ENCODE measurements around the gene FNDC3B.

FNDC3B gene

DNA sequence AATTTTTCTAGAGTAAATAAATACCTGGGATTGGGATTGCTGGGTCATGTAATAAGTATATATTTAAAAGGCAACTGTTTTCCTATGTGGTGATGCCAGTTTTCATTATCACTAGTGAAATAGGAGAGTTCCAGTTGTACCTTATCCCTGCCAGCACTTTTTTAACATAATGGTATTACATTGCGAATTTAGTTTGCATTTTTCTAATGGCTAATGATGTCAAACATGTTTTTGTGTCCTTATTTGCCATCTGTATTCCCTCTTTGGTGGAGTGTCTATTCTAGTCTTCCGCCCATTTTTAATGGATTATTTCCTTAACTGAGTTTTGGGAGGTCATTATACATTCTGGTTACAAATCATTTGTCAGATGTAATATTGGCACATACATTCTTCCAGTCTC, 320.6 kb downstream of the FNDC3B start:
- no CpG with 5 or more reads among the region's 2 CpGs for WGBS, 2 donors (ENCODE audit: extremely low coverage in 2 of 2, insufficient read length in 2 of 2, insufficient replicate concordance in 1 of 2)
- no peak overlapping the region for H4K8ac ChIP-seq (ENCODE audit: low read depth, low read length)
- no peaks in the 10 kb centered on the region for H3K27me3 ChIP-seq (ENCODE audit: control insufficient read depth in 3 of 3, insufficient read depth in 3 of 3, low read depth in 1 of 3, low read length in 3 of 3)
- H2BK12ac ChIP-seq (ENCODE audit: low read length) = no peak overlapping the region
- H2BK5ac ChIP-seq (ENCODE audit: low read length) = no peak overlapping the region
- H3K9me3 ChIP-seq (replicated peaks in 1 of 2; ENCODE audit: control insufficient read depth in 2 of 2, insufficient read depth in 1 of 2, low read depth in 1 of 2, low read length in 2 of 2) = no peaks in the 10 kb centered on the region
- H3K36me3 ChIP-seq (replicated peaks in 1 of 2; ENCODE audit: control insufficient read depth in 2 of 2, insufficient read depth in 2 of 2, low read length in 2 of 2) = peaks cover 9 to 82% of the 10 kb centered on the region in 2 donors
- no peak overlapping the region for H3K9ac ChIP-seq (ENCODE audit: low read depth, low read length, poor library complexity)
- DNase-seq (ENCODE audit: low spot score) = no peak
- H4K91ac ChIP-seq (ENCODE audit: low read depth, low read length, poor library complexity) = no peak overlapping the region
- no peak overlapping the region for H3K4me3 ChIP-seq (ENCODE audit: low read length in 2 of 2)
- no peak overlapping the region for H2BK120ac ChIP-seq (ENCODE audit: low read depth, low read length)
- H3K18ac ChIP-seq (ENCODE audit: low read length) = no peak overlapping the region
- no peak overlapping the region for H3K4ac ChIP-seq (ENCODE audit: low read length)
- no peak overlapping the region for H2BK15ac ChIP-seq (ENCODE audit: low read length)
- H2AFZ ChIP-seq (ENCODE audit: low read length) = no peak overlapping the region
- H3K4me1 ChIP-seq (ENCODE audit: control insufficient read depth in 2 of 2, insufficient read depth in 1 of 2, low read depth in 1 of 2, low read length in 2 of 2) = no peaks in the 10 kb centered on the region
- H3K14ac ChIP-seq (ENCODE audit: low read length) = no peak overlapping the region
- no peak overlapping the region for H3K4me2 ChIP-seq (ENCODE audit: insufficient read depth, low read length, poor library complexity, severe bottlenecking)
- no peaks in the 10 kb centered on the region for H3K79me1 ChIP-seq (ENCODE audit: low read depth, low read length)
- no peak overlapping the region for H3K23ac ChIP-seq (ENCODE audit: low read depth, low read length, poor library complexity)
- H2AK5ac ChIP-seq (ENCODE audit: low read depth, low read length) = no peak overlapping the region
- no peak overlapping the region for H3K27ac ChIP-seq (replicated peaks; ENCODE audit: low read length)

DNA sequence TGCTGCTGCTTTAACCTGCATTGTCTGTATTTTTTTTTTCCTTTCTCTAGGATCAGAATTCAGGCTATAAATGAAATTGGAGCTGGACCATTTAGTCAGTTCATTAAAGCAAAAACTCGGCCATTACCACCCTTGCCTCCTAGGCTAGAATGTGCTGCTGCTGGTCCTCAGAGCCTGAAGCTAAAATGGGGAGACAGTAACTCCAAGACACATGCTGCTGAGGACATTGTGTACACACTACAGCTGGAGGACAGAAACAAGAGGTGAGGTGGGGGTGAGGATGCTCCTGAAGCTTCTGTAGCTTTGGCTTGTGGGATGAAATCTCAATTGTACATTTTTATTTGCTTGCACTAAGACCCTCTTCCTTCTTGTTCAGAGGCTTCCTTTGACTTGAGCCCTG, 323.2 kb downstream of the FNDC3B start:
- WGBS, 2 donors (ENCODE audit: extremely low coverage in 2 of 2, insufficient read length in 2 of 2, insufficient replicate concordance in 1 of 2) = no CpG with 5 or more reads among the region's 1 CpG
- H3K9me3 ChIP-seq (replicated peaks in 1 of 2; ENCODE audit: control insufficient read depth in 2 of 2, insufficient read depth in 1 of 2, low read depth in 1 of 2, low read length in 2 of 2) = no peaks in the 10 kb centered on the region
- H3K14ac ChIP-seq (ENCODE audit: low read length) = no peak overlapping the region
- H3K4me3 ChIP-seq (ENCODE audit: low read length in 2 of 2) = no peak overlapping the region
- H2AFZ ChIP-seq (ENCODE audit: low read length) = no peak overlapping the region
- no peak overlapping the region for H3K4ac ChIP-seq (ENCODE audit: low read length)
- no peak overlapping the region for H2BK120ac ChIP-seq (ENCODE audit: low read depth, low read length)
- no peak overlapping the region for H2BK5ac ChIP-seq (ENCODE audit: low read length)
- no peak for DNase-seq (ENCODE audit: low spot score)
- no peak overlapping the region for H3K18ac ChIP-seq (ENCODE audit: low read length)
- H3K79me1 ChIP-seq (ENCODE audit: low read depth, low read length) = no peaks in the 10 kb centered on the region
- H3K4me1 ChIP-seq (ENCODE audit: control insufficient read depth in 2 of 2, insufficient read depth in 1 of 2, low read depth in 1 of 2, low read length in 2 of 2) = no peaks in the 10 kb centered on the region
- H3K36me3 ChIP-seq (replicated peaks in 1 of 2; ENCODE audit: control insufficient read depth in 2 of 2, insufficient read depth in 2 of 2, low read length in 2 of 2) = peaks cover 12 to 82% of the 10 kb centered on the region in 2 donors
- H2BK12ac ChIP-seq (ENCODE audit: low read length) = no peak overlapping the region
- H3K27me3 ChIP-seq (ENCODE audit: control insufficient read depth in 3 of 3, insufficient read depth in 3 of 3, low read depth in 1 of 3, low read length in 3 of 3) = no peaks in the 10 kb centered on the region
- no peak overlapping the region for H4K8ac ChIP-seq (ENCODE audit: low read depth, low read length)
- H2AK5ac ChIP-seq (ENCODE audit: low read depth, low read length) = no peak overlapping the region
- no peak overlapping the region for H4K91ac ChIP-seq (ENCODE audit: low read depth, low read length, poor library complexity)
- no peak overlapping the region for H3K4me2 ChIP-seq (ENCODE audit: insufficient read depth, low read length, poor library complexity, severe bottlenecking)
- no peak overlapping the region for H3K27ac ChIP-seq (replicated peaks; ENCODE audit: low read length)
- no peak overlapping the region for H3K9ac ChIP-seq (ENCODE audit: low read depth, low read length, poor library complexity)
- no peak overlapping the region for H3K23ac ChIP-seq (ENCODE audit: low read depth, low read length, poor library complexity)
- no peak overlapping the region for H2BK15ac ChIP-seq (ENCODE audit: low read length)

DNA sequence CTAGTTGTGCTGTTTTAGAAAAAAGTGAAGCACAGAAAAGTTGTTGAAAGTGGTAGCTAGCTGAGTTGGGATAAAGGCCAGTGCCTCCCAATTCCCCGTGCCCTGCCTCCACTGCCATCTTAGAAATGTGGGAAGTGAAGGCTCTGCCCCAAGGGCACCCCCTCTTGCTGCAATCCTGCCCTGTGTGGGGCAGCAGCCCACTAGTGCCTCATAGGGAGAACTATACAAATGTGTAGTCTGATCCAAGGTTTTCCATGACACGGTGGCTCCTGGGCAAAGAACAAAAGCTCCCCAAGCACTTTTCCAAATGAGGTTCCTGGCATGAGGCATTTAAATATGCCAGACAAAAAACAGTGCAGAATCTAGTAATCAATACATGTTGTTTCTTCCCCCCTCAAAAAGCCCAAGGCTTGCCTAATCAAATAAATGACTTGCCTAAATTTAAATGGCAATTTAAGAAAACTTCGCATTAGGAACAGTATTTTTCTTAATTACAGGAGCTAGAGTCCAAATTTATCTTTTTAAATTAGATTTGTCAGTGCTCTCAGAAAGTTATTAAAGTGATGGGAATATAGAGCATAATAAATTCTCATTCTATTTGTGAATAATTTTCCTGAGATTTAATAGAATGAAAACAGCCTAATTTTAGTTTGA, 325.1 kb downstream of the FNDC3B start:
- H2BK120ac ChIP-seq (ENCODE audit: low read depth, low read length) = no peak overlapping the region
- H3K4me1 ChIP-seq (ENCODE audit: control insufficient read depth in 2 of 2, insufficient read depth in 1 of 2, low read depth in 1 of 2, low read length in 2 of 2) = no peaks in the 10 kb centered on the region
- no CpG with 5 or more reads among the region's 3 CpGs for WGBS, 2 donors (ENCODE audit: extremely low coverage in 2 of 2, insufficient read length in 2 of 2, insufficient replicate concordance in 1 of 2)
- H4K8ac ChIP-seq (ENCODE audit: low read depth, low read length) = no peak overlapping the region
- H3K14ac ChIP-seq (ENCODE audit: low read length) = no peak overlapping the region
- H3K36me3 ChIP-seq (replicated peaks in 1 of 2; ENCODE audit: control insufficient read depth in 2 of 2, insufficient read depth in 2 of 2, low read length in 2 of 2) = peaks cover 11 to 89% of the 10 kb centered on the region in 2 donors
- no peak overlapping the region for H2AK5ac ChIP-seq (ENCODE audit: low read depth, low read length)
- no peaks in the 10 kb centered on the region for H3K27me3 ChIP-seq (ENCODE audit: control insufficient read depth in 3 of 3, insufficient read depth in 3 of 3, low read depth in 1 of 3, low read length in 3 of 3)
- H3K4me3 ChIP-seq (ENCODE audit: low read length in 2 of 2) = no peak overlapping the region
- H3K23ac ChIP-seq (ENCODE audit: low read depth, low read length, poor library complexity) = no peak overlapping the region
- no peak overlapping the region for H3K18ac ChIP-seq (ENCODE audit: low read length)
- no peak overlapping the region for H4K91ac ChIP-seq (ENCODE audit: low read depth, low read length, poor library complexity)
- DNase-seq (ENCODE audit: low spot score) = no peak
- H3K27ac ChIP-seq (replicated peaks; ENCODE audit: low read length) = no peak overlapping the region
- no peaks in the 10 kb centered on the region for H3K79me1 ChIP-seq (ENCODE audit: low read depth, low read length)
- no peak overlapping the region for H3K4ac ChIP-seq (ENCODE audit: low read length)
- no peak overlapping the region for H2AFZ ChIP-seq (ENCODE audit: low read length)
- H2BK12ac ChIP-seq (ENCODE audit: low read length) = no peak overlapping the region
- no peak overlapping the region for H3K9ac ChIP-seq (ENCODE audit: low read depth, low read length, poor library complexity)
- no peak overlapping the region for H2BK5ac ChIP-seq (ENCODE audit: low read length)
- H3K9me3 ChIP-seq (replicated peaks in 1 of 2; ENCODE audit: control insufficient read depth in 2 of 2, insufficient read depth in 1 of 2, low read depth in 1 of 2, low read length in 2 of 2) = no peaks in the 10 kb centered on the region
- no peak overlapping the region for H3K4me2 ChIP-seq (ENCODE audit: insufficient read depth, low read length, poor library complexity, severe bottlenecking)
- H2BK15ac ChIP-seq (ENCODE audit: low read length) = no peak overlapping the region

DNA sequence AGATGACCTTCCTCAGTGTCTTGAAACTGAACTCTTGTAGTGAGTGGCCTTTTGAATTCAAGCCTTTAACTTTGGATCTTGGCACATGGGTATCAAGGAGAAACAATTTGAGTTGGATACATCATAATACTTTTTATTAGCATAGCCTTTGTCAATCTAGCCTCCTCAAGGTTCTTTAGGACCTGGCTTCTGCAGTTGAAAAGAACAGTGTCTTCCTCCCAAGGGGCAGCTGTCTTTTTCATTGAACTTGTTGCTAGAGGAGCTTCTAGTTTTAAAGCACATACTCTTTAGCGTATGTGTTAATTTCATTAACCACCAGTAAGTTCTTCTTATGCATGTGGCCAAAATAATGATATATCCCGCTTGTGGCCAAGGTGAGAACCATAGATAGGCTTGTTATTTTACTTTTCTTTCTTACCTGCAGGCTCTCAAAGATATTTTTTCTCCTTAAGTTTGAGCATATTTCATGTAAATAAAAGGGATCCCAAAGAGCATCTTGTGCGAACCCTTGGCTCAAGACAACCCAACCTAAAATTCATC, 325.7 kb downstream of the FNDC3B start:
- peaks cover 13 to 95% of the 10 kb centered on the region in 2 donors for H3K36me3 ChIP-seq (replicated peaks in 1 of 2; ENCODE audit: control insufficient read depth in 2 of 2, insufficient read depth in 2 of 2, low read length in 2 of 2)
- H2BK5ac ChIP-seq (ENCODE audit: low read length) = no peak overlapping the region
- no peak overlapping the region for H2BK12ac ChIP-seq (ENCODE audit: low read length)
- no peak overlapping the region for H3K23ac ChIP-seq (ENCODE audit: low read depth, low read length, poor library complexity)
- H3K18ac ChIP-seq (ENCODE audit: low read length) = no peak overlapping the region
- H3K14ac ChIP-seq (ENCODE audit: low read length) = no peak overlapping the region
- H3K4ac ChIP-seq (ENCODE audit: low read length) = no peak overlapping the region
- H2BK120ac ChIP-seq (ENCODE audit: low read depth, low read length) = no peak overlapping the region
- H3K4me1 ChIP-seq (ENCODE audit: control insufficient read depth in 2 of 2, insufficient read depth in 1 of 2, low read depth in 1 of 2, low read length in 2 of 2) = no peaks in the 10 kb centered on the region
- no peak overlapping the region for H2AK5ac ChIP-seq (ENCODE audit: low read depth, low read length)
- H3K9ac ChIP-seq (ENCODE audit: low read depth, low read length, poor library complexity) = no peak overlapping the region
- H2AFZ ChIP-seq (ENCODE audit: low read length) = no peak overlapping the region
- H3K27me3 ChIP-seq (ENCODE audit: control insufficient read depth in 3 of 3, insufficient read depth in 3 of 3, low read depth in 1 of 3, low read length in 3 of 3) = no peaks in the 10 kb centered on the region
- H3K27ac ChIP-seq (replicated peaks; ENCODE audit: low read length) = no peak overlapping the region
- H4K8ac ChIP-seq (ENCODE audit: low read depth, low read length) = no peak overlapping the region
- no peaks in the 10 kb centered on the region for H3K79me1 ChIP-seq (ENCODE audit: low read depth, low read length)
- WGBS, 2 donors (ENCODE audit: extremely low coverage in 2 of 2, insufficient read length in 2 of 2, insufficient replicate concordance in 1 of 2) = no CpG with 5 or more reads among the region's 3 CpGs
- no peak overlapping the region for H4K91ac ChIP-seq (ENCODE audit: low read depth, low read length, poor library complexity)
- no peak for DNase-seq (ENCODE audit: low spot score)
- H3K4me2 ChIP-seq (ENCODE audit: insufficient read depth, low read length, poor library complexity, severe bottlenecking) = no peak overlapping the region
- no peaks in the 10 kb centered on the region for H3K9me3 ChIP-seq (replicated peaks in 1 of 2; ENCODE audit: control insufficient read depth in 2 of 2, insufficient read depth in 1 of 2, low read depth in 1 of 2, low read length in 2 of 2)
- no peak overlapping the region for H3K4me3 ChIP-seq (ENCODE audit: low read length in 2 of 2)
- H2BK15ac ChIP-seq (ENCODE audit: low read length) = no peak overlapping the region
